HG03064 (cell line): ENCODE data around the gene BTG4.

Source experiments
- ATAC-seq: cut with Tn5 transposase; IDR thresholded peaks from one replicate; pipeline ENCODE4 v1.9.1; 2021; ENCODE audit warnings: low read depth; ENCODE audit not compliant: unreplicated experiment

The BTG4 gene

GRCh38 chr11:111512296-111513239, at the start of gene BTG4:
TSS of gene BTG4 (minus strand) at chr11:111512386. CDS start at chr11:111498776, 13,610 bp downstream.
- no peak for ATAC-seq

DNA sequence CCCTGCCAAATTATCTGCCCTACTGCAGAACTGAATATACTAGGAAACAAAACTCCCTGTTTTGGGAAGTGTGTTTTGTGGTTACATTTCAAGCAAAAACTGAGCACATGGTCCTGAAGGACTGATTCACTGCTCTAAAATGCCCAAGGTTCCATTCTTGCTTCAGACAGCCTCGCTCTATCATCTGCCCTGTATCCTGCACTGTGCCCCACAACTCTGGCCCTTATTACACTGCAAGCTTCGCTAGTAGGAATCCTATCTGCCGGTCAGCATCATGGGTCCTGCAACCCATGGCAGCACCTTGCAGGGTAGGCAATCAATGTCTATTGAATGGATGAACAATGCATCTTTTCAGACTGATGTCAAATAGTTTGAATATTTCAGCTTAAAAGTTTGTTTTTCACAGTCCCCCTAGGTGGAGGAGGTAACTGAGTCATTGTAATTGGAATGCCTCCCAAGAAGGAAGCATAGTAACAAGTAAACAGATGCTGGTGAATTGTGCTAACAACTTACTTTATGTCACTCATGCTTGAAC, 49.7 kb upstream of the BTG4 start:
- ATAC-seq = no peak

DNA sequence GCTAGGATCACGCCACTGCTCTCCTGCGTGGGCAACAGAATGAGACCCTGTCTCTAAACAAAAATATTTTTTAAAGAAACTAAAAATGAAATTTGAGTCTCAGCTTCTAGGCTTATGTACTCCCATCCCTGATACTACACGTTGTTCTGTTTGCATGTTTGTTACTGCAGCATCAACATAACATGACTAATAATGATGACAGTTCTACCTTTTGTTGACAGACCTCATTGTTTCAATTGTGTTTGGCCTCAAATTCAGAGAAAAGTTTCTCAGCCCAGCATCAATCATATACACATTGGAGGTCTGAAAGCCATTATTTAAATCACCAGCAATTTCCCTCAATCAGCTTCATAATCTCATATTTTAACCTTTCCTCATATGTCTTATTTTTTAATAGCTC, 49.1 kb upstream of the BTG4 start:
- ATAC-seq = no peak

DNA sequence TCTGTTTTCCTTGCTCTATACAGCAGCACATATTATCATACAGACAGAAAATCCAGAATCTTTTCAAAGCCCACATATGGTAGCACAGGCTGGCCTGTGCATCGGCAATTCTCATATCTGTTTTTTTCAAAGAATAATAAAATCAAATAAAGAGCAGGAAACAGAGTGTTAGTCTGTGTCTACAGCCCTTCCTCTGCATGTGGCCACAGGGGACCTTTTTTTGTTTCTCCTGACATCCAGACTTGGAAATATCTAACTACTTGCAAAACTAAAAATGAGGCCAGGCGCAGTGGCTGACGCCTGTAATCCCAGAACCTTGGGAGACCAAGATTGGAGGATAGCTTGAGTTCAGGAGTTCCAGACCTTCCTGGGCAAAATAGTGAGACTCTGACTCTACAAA, 48.6 kb upstream of the BTG4 start:
- no peak for ATAC-seq

- ATAC-seq = no peak
Observed at GRCh38 chr11:111559800-111560464, 47.7 kb upstream of the BTG4 start.

- ATAC-seq = no peak
Observed at GRCh38 chr11:111557425-111558111, 45.4 kb upstream of the BTG4 start.

DNA sequence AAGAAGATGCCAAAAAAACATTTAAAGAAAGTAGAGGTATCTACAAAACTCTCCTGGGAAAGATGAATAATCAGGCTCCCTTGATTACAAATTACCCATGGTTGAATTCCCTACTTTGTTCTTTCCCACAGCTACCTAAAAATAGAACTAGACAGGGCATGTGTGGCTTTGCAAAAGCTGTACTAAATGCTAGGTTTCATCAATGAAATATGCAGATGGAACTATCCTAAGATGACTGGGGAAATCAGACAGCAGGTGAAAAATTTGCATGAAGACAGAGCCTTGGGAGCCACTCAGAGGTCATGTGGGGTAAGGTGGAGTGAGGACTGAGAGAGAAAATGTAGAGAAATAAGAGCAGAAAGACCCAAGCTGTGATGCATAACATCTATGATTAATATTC, 43.1 kb upstream of the BTG4 start:
- no peak for ATAC-seq

DNA sequence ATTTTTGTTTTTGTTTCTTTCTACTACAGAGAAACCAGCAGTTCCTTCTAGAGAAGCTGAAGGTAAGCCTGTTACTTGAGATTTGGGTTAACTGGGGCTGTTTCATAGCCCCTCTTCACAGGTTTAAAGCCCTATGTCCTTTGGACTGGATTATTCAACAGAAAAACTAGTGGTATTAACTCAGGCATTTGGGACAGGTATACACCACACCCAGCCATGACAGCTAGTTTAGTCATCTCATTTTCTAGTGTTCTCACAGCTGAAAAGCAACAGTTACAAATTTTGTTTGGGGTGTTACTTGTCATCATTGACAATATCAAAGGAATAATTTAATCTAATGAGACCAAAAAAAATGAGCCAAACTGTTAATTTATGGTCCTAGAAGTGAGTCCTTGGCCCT, 42.3 kb upstream of the BTG4 start:
- ATAC-seq = no peak

DNA sequence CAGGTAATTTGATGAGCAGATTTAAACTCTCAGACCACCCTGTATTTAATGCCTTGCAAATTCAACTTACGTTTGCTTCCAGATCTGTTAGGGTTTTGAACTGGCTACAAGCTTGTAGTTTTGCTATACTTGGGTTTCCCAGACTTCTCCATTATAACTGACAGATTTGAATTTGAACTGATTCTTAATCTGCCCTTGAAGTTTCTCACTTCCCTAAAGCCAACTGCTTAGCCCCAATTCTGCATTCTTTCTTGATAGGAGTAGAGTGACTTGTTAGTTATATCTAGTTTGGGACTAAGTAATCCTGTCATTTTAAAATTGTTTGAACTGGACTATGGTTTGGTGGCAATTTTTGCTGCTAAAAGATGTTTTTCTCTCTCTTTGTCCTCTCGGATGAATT, 38.1 kb upstream of the BTG4 start:
- no peak for ATAC-seq

DNA sequence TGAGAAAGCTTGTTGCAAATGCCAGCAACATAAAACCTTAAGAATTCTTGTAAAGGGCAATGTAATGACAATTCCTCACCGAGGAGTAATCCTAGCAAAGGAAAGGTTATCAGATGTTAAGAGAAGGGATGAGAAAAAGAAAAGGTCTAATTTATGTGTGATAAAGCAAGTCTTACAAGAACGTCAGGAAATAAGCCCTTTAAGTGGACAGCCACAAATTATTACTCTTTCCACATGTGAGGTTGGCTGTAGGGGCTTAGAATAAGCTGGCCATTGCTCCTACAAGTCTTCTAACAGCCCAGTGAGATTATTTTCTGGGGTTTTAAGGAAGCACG, 37.6 kb upstream of the BTG4 start:
- ATAC-seq = no peak

DNA sequence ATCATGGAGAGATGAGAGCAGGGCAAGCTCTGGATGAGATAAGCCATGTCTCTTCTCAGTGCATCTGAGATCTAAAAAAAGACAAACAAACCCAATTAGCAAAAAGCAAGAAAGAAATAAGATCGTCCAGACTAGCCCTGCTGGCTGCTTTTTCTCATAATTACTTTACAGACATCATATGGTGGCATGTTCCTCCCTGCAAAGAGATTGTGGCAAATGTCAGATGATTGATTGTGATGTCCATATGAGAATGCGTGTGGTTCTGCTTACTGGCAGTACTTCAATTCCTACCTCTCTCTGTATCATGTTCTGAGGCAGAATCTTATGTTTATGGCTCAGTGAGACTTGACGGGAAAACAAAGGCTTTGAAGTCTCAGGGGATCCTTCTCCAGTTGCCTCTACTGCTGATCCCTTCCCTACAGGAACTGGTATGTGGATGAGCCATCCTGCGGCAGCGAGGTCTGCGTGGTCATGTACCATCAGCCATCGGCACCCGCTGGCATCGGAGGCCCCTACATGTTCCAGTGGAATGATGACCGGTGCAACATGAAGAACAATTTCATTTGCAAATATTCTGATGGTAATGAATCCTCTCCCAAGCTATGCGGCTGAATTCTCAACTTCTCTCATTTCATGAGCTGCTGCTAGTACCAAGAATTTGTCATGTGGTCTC, 37.1 kb upstream of the BTG4 start:
- ATAC-seq = no peak

GRCh38 chr11:111548525-111548924, 36.3 kb upstream of the BTG4 start:
- ATAC-seq = no peak

- no peak for ATAC-seq
Observed at GRCh38 chr11:111542606-111543275, 30.6 kb upstream of the BTG4 start.

- no peak for ATAC-seq
Observed at GRCh38 chr11:111541254-111542061, 29.3 kb upstream of the BTG4 start.

- no peak for ATAC-seq
Observed at GRCh38 chr11:111540937-111541253, 28.7 kb upstream of the BTG4 start.

GRCh38 chr11:111540114-111540936, 28.1 kb upstream of the BTG4 start, which contains the start of gene LAYN:
TSS of gene LAYN (plus strand) at chr11:111540720. CDS start at chr11:111540844, 124 bp downstream.
- no peak for ATAC-seq

GRCh38 chr11:111539426-111540113, 27.4 kb upstream of the BTG4 start:
- no peak for ATAC-seq
